ENCODE results near the gene ANXA10.

DNA sequence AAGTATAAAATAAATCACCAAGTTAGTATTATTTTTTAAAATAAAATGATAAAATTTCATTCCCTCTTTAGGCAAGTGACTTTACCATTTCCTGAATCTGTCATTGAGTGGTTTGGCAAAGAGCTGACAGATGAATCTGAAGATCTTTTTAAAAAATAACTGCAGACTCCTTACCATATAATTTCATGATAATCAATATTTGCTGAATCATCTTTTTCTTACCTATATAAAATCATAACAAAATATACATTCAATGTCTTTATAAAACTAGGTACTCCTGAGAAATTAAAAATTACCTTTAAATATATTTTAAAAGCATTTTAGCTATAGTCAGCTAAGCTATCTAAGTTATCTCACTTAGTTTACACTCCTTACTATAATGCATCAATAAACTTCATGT, 17.2 kb downstream of the ANXA10 start:
- TF ChIP-seq, protein P1, sequence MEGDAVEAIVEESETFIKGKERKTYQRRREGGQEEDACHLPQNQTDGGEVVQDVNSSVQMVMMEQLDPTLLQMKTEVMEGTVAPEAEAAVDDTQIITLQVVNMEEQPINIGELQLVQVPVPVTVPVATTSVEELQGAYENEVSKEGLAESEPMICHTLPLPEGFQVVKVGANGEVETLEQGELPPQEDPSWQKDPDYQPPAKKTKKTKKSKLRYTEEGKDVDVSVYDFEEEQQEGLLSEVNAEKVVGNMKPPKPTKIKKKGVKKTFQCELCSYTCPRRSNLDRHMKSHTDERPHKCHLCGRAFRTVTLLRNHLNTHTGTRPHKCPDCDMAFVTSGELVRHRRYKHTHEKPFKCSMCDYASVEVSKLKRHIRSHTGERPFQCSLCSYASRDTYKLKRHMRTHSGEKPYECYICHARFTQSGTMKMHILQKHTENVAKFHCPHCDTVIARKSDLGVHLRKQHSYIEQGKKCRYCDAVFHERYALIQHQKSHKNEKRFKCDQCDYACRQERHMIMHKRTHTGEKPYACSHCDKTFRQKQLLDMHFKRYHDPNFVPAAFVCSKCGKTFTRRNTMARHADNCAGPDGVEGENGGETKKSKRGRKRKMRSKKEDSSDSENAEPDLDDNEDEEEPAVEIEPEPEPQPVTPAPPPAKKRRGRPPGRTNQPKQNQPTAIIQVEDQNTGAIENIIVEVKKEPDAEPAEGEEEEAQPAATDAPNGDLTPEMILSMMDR (IDR thresholded peaks at IDR 0.05; ENCODE audit: low read length): no peak
- TF ChIP-seq EZH2 (IDR thresholded peaks at IDR 0.05; ENCODE audit: borderline replicate concordance, low read length): no peak

Measured in OCI-LY1 (cell line).